Neural cell (in vitro differentiated cells): ENCODE data around the gene NECTIN4. TPM values are rescaled to one million over a fixed set of nuclear protein-coding genes. Genes with fewer than 3 reads are reported as not detected.

Source experiments
- H2AFZ ChIP-seq: fragments of 200-600, 300-800 bp; sonication (generic), shearing (Covaris generic); 2 replicates; pipeline ENCODE4 v1.6.0; 2014; ENCODE audit warnings: low read depth, mild to moderate bottlenecking, antibody characterized with exemption, low read length, moderate library complexity
- H3F3A ChIP-seq: fragments of 200-600 bp; shearing (Covaris generic); 2 replicates; pipeline ENCODE4 v1.6.1; 2016; ENCODE audit warnings: mild to moderate bottlenecking, moderate library complexity, mixed read lengths, antibody characterized with exemption, low read length; ENCODE audit not compliant: insufficient read depth, poor library complexity, severe bottlenecking
- H3K27ac ChIP-seq: fragments of 200-600, 300-800 bp; sonication (generic), shearing (Covaris generic); 2 replicates; pipeline ENCODE4 v1.5.1; 2014; ENCODE audit warnings: mild to moderate bottlenecking, low read length, moderate library complexity
- H3K27me3 ChIP-seq: fragments of 300-800, 200-600 bp; sonication (generic), shearing (Covaris generic); 2 replicates; pipeline ENCODE4 v1.6.0; 2014; ENCODE audit warnings: mild to moderate bottlenecking, low read depth, low read length, moderate library complexity; ENCODE audit not compliant: insufficient read depth
- H3K36me3 ChIP-seq: fragments of 300-800, 200-600 bp; sonication (generic), shearing (Covaris generic); 2 replicates; pipeline ENCODE4 v1.5.1; 2014; ENCODE audit warnings: mild to moderate bottlenecking, antibody characterized with exemption, low read length, moderate library complexity; ENCODE audit not compliant: insufficient read depth
- H3K4me2 ChIP-seq: fragments of 300-800, 200-600 bp; sonication (generic), shearing (Covaris generic); 2 replicates; pipeline ENCODE4 v1.6.0; 2014; ENCODE audit warnings: mild to moderate bottlenecking, low read length
- H3K4me3 ChIP-seq: fragments of 300-800, 200-600 bp; sonication (generic), shearing (Covaris generic); 2 replicates; pipeline ENCODE4 v1.5.1; 2014; ENCODE audit warnings: mild to moderate bottlenecking, low read length, moderate library complexity
- H3K79me2 ChIP-seq: fragments of 200-600 bp; shearing (Covaris generic); replicated peaks from 2 replicates; pipeline ENCODE4 v1.6.0; 2014; ENCODE audit warnings: mild to moderate bottlenecking, low read length, moderate library complexity; ENCODE audit not compliant: insufficient read depth
- H3K9ac ChIP-seq: fragments of 300-800, 200-600 bp; sonication (generic), shearing (Covaris generic); 2 replicates; pipeline ENCODE4 v1.6.1; 2016; ENCODE audit warnings: mild to moderate bottlenecking, low read length, mixed read lengths
- H3K9me2 ChIP-seq: fragments of 200-600 bp; shearing (Covaris generic); 2 replicates; pipeline ENCODE4 v1.6.1; 2016; ENCODE audit warnings: mild to moderate bottlenecking, low read length, mixed read lengths; ENCODE audit not compliant: insufficient read depth
- H3K9me3 ChIP-seq: fragments of 200-600, 300-800 bp; sonication (generic), shearing (Covaris generic); 2 replicates; pipeline ENCODE4 v1.6.1; 2016; ENCODE audit warnings: mild to moderate bottlenecking, mixed run types, low read length, moderate library complexity, mixed read lengths
- H4K20me1 ChIP-seq: fragments of 200-600 bp; shearing (Covaris generic); 2 replicates; pipeline ENCODE4 v1.6.1; 2016; ENCODE audit warnings: mild to moderate bottlenecking, mixed run types; ENCODE audit not compliant: insufficient read depth
- EP300 ChIP-seq: fragments of 450-650 bp; conservative IDR thresholded peaks from 2 replicates; pipeline ENCODE4 v1.6.1; 2014; ENCODE audit warnings: antibody characterized with exemption, mild to moderate bottlenecking, moderate library complexity; ENCODE audit not compliant: poor library complexity, severe bottlenecking
- EZH2 ChIP-seq: fragments of 200-600, 300-800 bp; shearing (Covaris generic), sonication (generic); IDR thresholded peaks from 2 replicates; pipeline ENCODE4 v1.6.1; 2014; ENCODE audit warnings: antibody characterized with exemption, low read length, borderline replicate concordance, mild to moderate bottlenecking; ENCODE audit not compliant: insufficient read depth, poor library complexity, severe bottlenecking
- MXI1 ChIP-seq: fragments of 450-650 bp; conservative IDR thresholded peaks from 2 replicates; pipeline ENCODE4 v1.6.1; 2014; ENCODE audit warnings: antibody characterized with exemption, mild to moderate bottlenecking; ENCODE audit not compliant: poor library complexity, severe bottlenecking
- POLR2AphosphoS5 ChIP-seq: IDR thresholded peaks from 2 replicates; pipeline ENCODE4 v1.6.1; 2012
- RAD21 ChIP-seq: fragments of 450-650 bp; conservative IDR thresholded peaks from 2 replicates; pipeline ENCODE4 v1.6.1; 2014; ENCODE audit warnings: antibody characterized with exemption, mild to moderate bottlenecking, moderate library complexity
- SMC3 ChIP-seq: fragments of 450-650 bp; conservative IDR thresholded peaks from 2 replicates; pipeline ENCODE4 v1.6.1; 2014; ENCODE audit warnings: antibody characterized with exemption, mild to moderate bottlenecking, moderate library complexity; ENCODE audit not compliant: poor library complexity
- TAF1 ChIP-seq: IDR thresholded peaks from 2 replicates; pipeline ENCODE4 v1.6.1; 2012; ENCODE audit warnings: low read depth
- polyA plus RNA-seq: library from polyadenylated mRNA; depleted of rRNA; stranded (reverse); fragments of >200 nt; gene quantifications from 2 replicates; pipeline ENCODE4 v1.2.3, GENCODE V29; 2014
- TF ChIP-seq, protein P1 (sequence below): IDR thresholded peaks from 2 replicates; pipeline ENCODE4 v1.6.1; 2012; ENCODE audit warnings: borderline replicate concordance
- TF ChIP-seq, protein P2 (sequence below): fragments of 450-650 bp; IDR thresholded peaks from 2 replicates; pipeline ENCODE4 v1.5.1; 2014; ENCODE audit warnings: antibody characterized with exemption, mild to moderate bottlenecking, moderate library complexity; ENCODE audit not compliant: poor library complexity, severe bottlenecking

NECTIN4 gene
- polyA plus RNA-seq, 1 donor from 2014 or later, result not detected

DNA sequence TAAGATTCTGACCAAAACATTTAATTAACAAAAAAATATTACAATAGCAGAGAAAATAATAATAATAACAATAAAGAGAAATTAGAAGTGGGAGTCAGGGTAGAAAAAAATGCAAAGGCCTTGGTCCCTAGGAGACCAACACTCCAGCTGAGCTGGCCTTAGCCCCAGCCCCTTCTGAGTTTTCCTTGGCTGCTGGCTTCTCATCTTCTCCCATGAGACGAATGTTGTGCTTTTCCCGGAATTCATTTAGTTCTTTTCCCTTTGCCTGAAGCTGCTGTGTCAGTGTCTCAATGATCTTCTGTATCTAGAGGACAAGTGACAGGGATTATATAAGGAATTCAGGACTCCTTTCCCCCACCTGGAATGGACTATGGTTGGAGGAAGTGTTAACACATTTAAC lies 11.2 kb upstream of the NECTIN4 start:
- no peak overlapping the region for H3K4me2 ChIP-seq
- H3K9me3 ChIP-seq, result no peaks in the 10 kb centered on the region
- no peak for TF ChIP-seq POLR2AphosphoS5
- no peak for TF ChIP-seq MXI1
- TF ChIP-seq, protein P1, sequence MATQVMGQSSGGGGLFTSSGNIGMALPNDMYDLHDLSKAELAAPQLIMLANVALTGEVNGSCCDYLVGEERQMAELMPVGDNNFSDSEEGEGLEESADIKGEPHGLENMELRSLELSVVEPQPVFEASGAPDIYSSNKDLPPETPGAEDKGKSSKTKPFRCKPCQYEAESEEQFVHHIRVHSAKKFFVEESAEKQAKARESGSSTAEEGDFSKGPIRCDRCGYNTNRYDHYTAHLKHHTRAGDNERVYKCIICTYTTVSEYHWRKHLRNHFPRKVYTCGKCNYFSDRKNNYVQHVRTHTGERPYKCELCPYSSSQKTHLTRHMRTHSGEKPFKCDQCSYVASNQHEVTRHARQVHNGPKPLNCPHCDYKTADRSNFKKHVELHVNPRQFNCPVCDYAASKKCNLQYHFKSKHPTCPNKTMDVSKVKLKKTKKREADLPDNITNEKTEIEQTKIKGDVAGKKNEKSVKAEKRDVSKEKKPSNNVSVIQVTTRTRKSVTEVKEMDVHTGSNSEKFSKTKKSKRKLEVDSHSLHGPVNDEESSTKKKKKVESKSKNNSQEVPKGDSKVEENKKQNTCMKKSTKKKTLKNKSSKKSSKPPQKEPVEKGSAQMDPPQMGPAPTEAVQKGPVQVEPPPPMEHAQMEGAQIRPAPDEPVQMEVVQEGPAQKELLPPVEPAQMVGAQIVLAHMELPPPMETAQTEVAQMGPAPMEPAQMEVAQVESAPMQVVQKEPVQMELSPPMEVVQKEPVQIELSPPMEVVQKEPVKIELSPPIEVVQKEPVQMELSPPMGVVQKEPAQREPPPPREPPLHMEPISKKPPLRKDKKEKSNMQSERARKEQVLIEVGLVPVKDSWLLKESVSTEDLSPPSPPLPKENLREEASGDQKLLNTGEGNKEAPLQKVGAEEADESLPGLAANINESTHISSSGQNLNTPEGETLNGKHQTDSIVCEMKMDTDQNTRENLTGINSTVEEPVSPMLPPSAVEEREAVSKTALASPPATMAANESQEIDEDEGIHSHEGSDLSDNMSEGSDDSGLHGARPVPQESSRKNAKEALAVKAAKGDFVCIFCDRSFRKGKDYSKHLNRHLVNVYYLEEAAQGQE, result no peak
- TF ChIP-seq RAD21, result no peak
- TF ChIP-seq SMC3, result no peak
- TF ChIP-seq EZH2, result no peak
- no peak for TF ChIP-seq TAF1
- no peak for TF ChIP-seq EP300
- TF ChIP-seq, protein P2, sequence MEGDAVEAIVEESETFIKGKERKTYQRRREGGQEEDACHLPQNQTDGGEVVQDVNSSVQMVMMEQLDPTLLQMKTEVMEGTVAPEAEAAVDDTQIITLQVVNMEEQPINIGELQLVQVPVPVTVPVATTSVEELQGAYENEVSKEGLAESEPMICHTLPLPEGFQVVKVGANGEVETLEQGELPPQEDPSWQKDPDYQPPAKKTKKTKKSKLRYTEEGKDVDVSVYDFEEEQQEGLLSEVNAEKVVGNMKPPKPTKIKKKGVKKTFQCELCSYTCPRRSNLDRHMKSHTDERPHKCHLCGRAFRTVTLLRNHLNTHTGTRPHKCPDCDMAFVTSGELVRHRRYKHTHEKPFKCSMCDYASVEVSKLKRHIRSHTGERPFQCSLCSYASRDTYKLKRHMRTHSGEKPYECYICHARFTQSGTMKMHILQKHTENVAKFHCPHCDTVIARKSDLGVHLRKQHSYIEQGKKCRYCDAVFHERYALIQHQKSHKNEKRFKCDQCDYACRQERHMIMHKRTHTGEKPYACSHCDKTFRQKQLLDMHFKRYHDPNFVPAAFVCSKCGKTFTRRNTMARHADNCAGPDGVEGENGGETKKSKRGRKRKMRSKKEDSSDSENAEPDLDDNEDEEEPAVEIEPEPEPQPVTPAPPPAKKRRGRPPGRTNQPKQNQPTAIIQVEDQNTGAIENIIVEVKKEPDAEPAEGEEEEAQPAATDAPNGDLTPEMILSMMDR, result no peak
- H3K9ac ChIP-seq, result no peak overlapping the region
- H2AFZ ChIP-seq, result no peak overlapping the region
- no peaks in the 10 kb centered on the region for H4K20me1 ChIP-seq
- H3K27ac ChIP-seq, result no peak overlapping the region
- no peaks in the 10 kb centered on the region for H3K36me3 ChIP-seq
- peaks cover 4% of the 10 kb centered on the region for H3K79me2 ChIP-seq
- no peaks in the 10 kb centered on the region for H3K27me3 ChIP-seq
- H3K9me2 ChIP-seq, result no peaks in the 10 kb centered on the region
- no peak overlapping the region for H3K4me3 ChIP-seq
- no peaks in the 10 kb centered on the region for H3F3A ChIP-seq

DNA sequence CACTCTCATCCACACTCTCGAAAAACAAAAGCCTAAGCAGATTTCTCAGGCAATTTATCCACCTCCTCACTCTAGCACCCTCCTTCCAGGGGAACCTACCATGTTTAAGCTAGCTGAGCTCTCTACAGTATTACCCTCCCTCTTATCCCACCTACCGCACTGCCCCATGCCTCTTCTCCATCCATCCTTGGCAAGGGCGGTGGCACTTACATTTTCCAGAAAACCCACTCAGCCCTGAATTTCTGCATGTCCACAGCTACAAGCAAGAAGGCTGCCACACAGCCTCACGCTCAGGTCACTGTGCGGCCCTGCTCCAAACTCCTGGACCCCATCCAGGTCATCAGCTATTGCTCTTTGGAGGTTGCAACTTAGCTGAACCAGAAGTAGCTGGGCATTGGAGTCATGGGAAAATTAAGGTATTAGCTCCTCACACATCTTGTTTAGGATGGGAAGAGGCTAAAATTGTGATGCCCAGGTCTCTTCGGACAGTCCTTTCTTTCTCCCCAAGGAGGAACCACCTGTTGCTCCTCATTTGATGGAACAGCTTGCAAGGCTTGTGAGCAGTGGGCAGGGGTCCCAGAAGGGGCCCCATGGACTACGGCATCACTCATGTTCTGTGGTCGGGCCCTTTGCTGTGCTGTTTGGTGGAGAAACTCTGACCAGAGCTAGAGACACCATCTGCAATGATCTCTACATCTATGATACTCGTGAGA lies 9.9 kb upstream of the NECTIN4 start:
- Histone ChIP-seq H3K4me3 (peak overlapping the region; percentile 78), H3F3A (no peaks in the 10 kb centered on the region), H3K9me3 (no peaks in the 10 kb centered on the region), H2AFZ (no peak overlapping the region), H3K36me3 (no peaks in the 10 kb centered on the region), H4K20me1 (no peaks in the 10 kb centered on the region), H3K4me2 (peak overlapping the region; percentile 76), H3K27ac (peak overlapping the region; percentile 85), H3K9ac (peak overlapping the region; percentile 78), H3K79me2 (peaks cover 4% of the 10 kb centered on the region), H3K27me3 (no peaks in the 10 kb centered on the region), H3K9me2 (no peaks in the 10 kb centered on the region)
- TF ChIP-seq MXI1, result no peak
- TF ChIP-seq SMC3, result no peak
- TF ChIP-seq TAF1, result no peak
- TF ChIP-seq EZH2, result no peak
- no peak for TF ChIP-seq POLR2AphosphoS5
- TF ChIP-seq, protein P1, result no peak
- no peak for TF ChIP-seq RAD21
- TF ChIP-seq, protein P2, result no peak
- TF ChIP-seq EP300, result no peak
